ENCODE data around the gene COG8. TPM values are rescaled to one million over a fixed set of nuclear protein-coding genes. Genes with fewer than 3 reads are reported as not detected.
A peak's percentile ranks its signal among the peaks of the same experiment; 100 is the strongest.

Gene COG8, protein sequence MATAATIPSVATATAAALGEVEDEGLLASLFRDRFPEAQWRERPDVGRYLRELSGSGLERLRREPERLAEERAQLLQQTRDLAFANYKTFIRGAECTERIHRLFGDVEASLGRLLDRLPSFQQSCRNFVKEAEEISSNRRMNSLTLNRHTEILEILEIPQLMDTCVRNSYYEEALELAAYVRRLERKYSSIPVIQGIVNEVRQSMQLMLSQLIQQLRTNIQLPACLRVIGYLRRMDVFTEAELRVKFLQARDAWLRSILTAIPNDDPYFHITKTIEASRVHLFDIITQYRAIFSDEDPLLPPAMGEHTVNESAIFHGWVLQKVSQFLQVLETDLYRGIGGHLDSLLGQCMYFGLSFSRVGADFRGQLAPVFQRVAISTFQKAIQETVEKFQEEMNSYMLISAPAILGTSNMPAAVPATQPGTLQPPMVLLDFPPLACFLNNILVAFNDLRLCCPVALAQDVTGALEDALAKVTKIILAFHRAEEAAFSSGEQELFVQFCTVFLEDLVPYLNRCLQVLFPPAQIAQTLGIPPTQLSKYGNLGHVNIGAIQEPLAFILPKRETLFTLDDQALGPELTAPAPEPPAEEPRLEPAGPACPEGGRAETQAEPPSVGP
- total RNA-seq (2014; rRNA removed; shearing (Covaris generic)), result 52.4 and 65.9 TPM in 2 replicates
- 28.9 and 29.1 TPM in 2 replicates for polyA plus RNA-seq (2016; fragmentation: Nextera tagmentation; extraction: Ambion mirVana)

DNA sequence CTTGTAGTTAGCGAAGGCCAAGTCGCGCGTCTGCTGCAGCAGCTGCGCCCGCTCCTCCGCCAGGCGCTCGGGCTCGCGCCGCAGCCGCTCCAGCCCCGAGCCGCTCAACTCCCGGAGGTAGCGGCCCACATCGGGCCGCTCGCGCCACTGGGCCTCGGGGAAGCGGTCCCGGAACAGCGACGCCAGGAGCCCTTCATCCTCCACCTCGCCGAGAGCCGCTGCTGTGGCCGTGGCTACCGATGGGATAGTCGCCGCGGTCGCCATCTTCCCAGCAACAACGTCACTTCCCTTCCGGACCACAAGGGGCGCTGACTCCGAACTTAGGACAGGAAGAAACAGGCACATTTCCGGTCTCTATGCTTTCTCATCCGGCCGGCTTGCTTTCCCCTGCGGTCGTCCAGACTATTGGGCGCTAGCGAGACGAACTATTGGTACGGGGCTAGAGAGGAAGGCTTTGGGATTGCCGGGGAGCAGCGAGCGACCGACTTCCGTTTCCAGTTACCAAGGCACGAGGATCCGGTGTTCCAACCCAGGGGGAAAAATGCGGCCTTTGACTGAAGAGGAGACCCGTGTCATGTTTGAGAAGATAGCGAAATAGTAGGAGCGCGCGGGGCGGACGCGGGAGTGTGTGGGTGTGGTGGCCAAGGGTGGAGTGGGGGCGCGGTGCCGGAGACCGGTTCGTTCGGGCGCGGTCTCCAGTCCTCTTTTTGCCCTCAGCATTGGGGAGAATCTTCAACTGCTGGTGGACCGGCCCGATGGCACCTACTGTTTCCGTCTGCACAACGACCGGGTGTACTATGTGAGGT, at the start of gene COG8, which contains the start of gene NIP7:
Gene COG8, minus strand, starts transcription at position 276 of the 806 bp plus-strand sequence. Its CDS starts 12 bp downstream, at position 264.
Gene NIP7, plus strand, starts transcription at position 484 of the 806 bp plus-strand sequence. Its CDS starts 58 bp downstream, at position 542.
- Histone ChIP-seq H3K36me3 (ENCODE audit: low read depth) (peaks cover 39% of the 10 kb centered on the region), H3F3A (ENCODE audit: insufficient read depth) (peaks cover 27% of the 10 kb centered on the region), H3K27ac (peak within 1 kb of the TSS; percentile 79), H3K9me3 (ENCODE audit: low read depth) (no peaks in the 10 kb centered on the region), H3K4me1 (ENCODE audit: insufficient read depth) (peaks cover 19% of the 10 kb centered on the region), H3K4me3 (peak within 1 kb of the TSS; percentile 83), H3K9me2 (ENCODE audit: insufficient read depth) (no peaks in the 10 kb centered on the region), H3K4me2 (ENCODE audit: unreplicated experiment) (peak within 1 kb of the TSS; percentile 96), H3K27me3 (replicated peaks; ENCODE audit: insufficient read depth) (no peaks in the 10 kb centered on the region), H3K79me2 (ENCODE audit: insufficient read depth) (peaks cover 91% of the 10 kb centered on the region), H3K9ac (peak within 1 kb of the TSS; percentile 86), H4K20me1 (ENCODE audit: insufficient read depth) (no peaks in the 10 kb centered on the region), H2AFZ (peak within 1 kb of the TSS; percentile 91)
- peak; percentile 99 for DNase-seq
- WGBS, 2 experiments (ENCODE audit: low coverage in 1 of 2, low lambda C conversion rate in 2 of 2, missing lambda C conversion rate in 2 of 2), result 1% methylated on average over 51 to 76 of the region's 77 CpGs
- in situ Hi-C loops (cut with MboI), result no loop called here
- TF ChIP-seq EZH2 (IDR thresholded peaks at IDR 0.05; ENCODE audit: insufficient read depth, poor library complexity, severe bottlenecking), result no peak
- TF ChIP-seq EZH2phosphoT487 (IDR thresholded peaks at IDR 0.05; ENCODE audit: insufficient read depth, low read depth), result no peak

DNA sequence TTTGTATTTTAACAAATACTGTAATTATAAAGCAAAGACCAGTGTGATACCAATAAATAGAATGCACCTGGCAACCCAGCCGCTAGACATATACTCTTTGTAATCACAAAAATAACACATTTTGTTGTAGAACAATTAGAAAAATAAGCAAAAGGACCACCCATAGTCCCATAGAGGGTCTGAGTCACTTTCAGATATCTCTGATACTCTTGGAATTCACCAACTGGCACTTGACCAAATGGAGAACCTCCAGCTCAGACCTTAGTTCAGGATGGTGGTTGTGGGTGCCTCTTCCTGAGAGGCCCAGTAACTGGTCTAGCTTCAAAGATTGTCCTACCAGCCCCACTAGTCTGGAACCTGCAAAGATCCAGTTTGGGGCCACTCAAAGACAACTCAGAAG, 47.2 kb upstream of the COG8 start:
- no peak for DNase-seq
- Histone ChIP-seq H3K9ac (peak overlapping the region; percentile 95; the same call in 1 of the 2 replicates), H3K4me1 (ENCODE audit: insufficient read depth) (peaks cover 19% of the 10 kb centered on the region; the same call in 1 of the 2 replicates), H3K4me2 (ENCODE audit: unreplicated experiment) (peak overlapping the region; percentile 62), H3K9me2 (ENCODE audit: insufficient read depth) (no peaks in the 10 kb centered on the region), H3F3A (ENCODE audit: insufficient read depth) (peaks cover 6% of the 10 kb centered on the region; the same call in 1 of the 2 replicates), H3K79me2 (ENCODE audit: insufficient read depth) (peaks cover 48% of the 10 kb centered on the region), H3K27me3 (replicated peaks; ENCODE audit: insufficient read depth) (no peaks in the 10 kb centered on the region), H3K4me3 (peak overlapping the region; percentile 97), H3K9me3 (ENCODE audit: low read depth) (no peaks in the 10 kb centered on the region), H3K27ac (no peak overlapping the region; the same call in 1 of the 2 replicates), H3K36me3 (ENCODE audit: low read depth) (peaks cover 20% of the 10 kb centered on the region), H2AFZ (peak overlapping the region; percentile 90), H4K20me1 (ENCODE audit: insufficient read depth) (no peaks in the 10 kb centered on the region)
- no peak for TF ChIP-seq EZH2phosphoT487 (IDR thresholded peaks at IDR 0.05; ENCODE audit: insufficient read depth, low read depth)
- no peak for TF ChIP-seq EZH2 (IDR thresholded peaks at IDR 0.05; ENCODE audit: insufficient read depth, poor library complexity, severe bottlenecking)
- in situ Hi-C loops (cut with MboI), result no loop called here
- WGBS, 2 experiments (ENCODE audit: low coverage in 1 of 2, low lambda C conversion rate in 2 of 2, missing lambda C conversion rate in 2 of 2), result 88 to 96% methylated on average over 1 of the region's 1 CpG

DNA sequence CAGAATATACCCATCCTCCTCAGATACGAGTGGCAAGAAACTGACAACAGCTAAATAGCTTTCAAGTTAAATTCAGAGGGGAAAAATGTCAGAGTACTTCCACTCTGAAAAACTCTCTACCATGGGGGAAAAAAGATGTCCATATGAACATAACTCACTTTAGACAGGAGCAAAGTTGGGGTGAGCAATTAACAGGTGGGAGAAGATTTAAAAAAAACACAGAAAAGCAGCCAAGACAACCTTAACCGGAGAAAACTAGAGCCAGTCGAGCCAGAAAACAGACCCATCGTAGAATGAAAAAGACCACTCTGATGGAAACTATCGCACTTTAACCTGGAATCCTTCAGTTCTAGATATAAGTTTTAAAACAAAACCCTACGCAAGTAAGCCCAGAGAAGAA, 45.6 kb upstream of the COG8 start:
- 11 to 14% methylated on average over 6 of the region's 6 CpGs for WGBS, 2 experiments (ENCODE audit: low coverage in 1 of 2, low lambda C conversion rate in 2 of 2, missing lambda C conversion rate in 2 of 2)

More for the DNA sequence above, 45.6 kb upstream of the COG8 start:
- in situ Hi-C loops (cut with MboI), result no loop called here
- H3K79me2 ChIP-seq (ENCODE audit: insufficient read depth), result peaks cover 64% of the 10 kb centered on the region
- H3K9me2 ChIP-seq (ENCODE audit: insufficient read depth), result no peaks in the 10 kb centered on the region
- peaks cover 6% of the 10 kb centered on the region; the same call in 1 of the 2 replicates for H3F3A ChIP-seq (ENCODE audit: insufficient read depth)
- H3K27me3 ChIP-seq (replicated peaks; ENCODE audit: insufficient read depth), result no peaks in the 10 kb centered on the region
- peak overlapping the region; percentile 76 for H2AFZ ChIP-seq
- peak overlapping the region; percentile 97 for H3K4me2 ChIP-seq (ENCODE audit: unreplicated experiment)
- H4K20me1 ChIP-seq (ENCODE audit: insufficient read depth), result no peaks in the 10 kb centered on the region
- TF ChIP-seq EZH2 (IDR thresholded peaks at IDR 0.05; ENCODE audit: insufficient read depth, poor library complexity, severe bottlenecking) (no peak), EZH2phosphoT487 (IDR thresholded peaks at IDR 0.05; ENCODE audit: insufficient read depth, low read depth) (no peak)
- DNase-seq, result no peak
- no peaks in the 10 kb centered on the region for H3K9me3 ChIP-seq (ENCODE audit: low read depth)
- peak overlapping the region; percentile 68 for H3K27ac ChIP-seq
- H3K4me3 ChIP-seq, result peak overlapping the region; percentile 97
- H3K4me1 ChIP-seq (ENCODE audit: insufficient read depth), result peaks cover 19% of the 10 kb centered on the region; the same call in 1 of the 2 replicates
- H3K36me3 ChIP-seq (ENCODE audit: low read depth), result peaks cover 21% of the 10 kb centered on the region
- H3K9ac ChIP-seq, result peak overlapping the region; percentile 95

All from GM23248 (cell line).